ENCODE measurements around the gene RFTN1. TPM values are rescaled to one million over a fixed set of nuclear protein-coding genes. Genes with fewer than 3 reads are reported as not detected.

Gene RFTN1
- polyA plus RNA-seq, 2 of the 4 experiments (the other 2 are of a cell fraction), result 1.8 to 3.7 TPM

GRCh38 chr3:16426665-16427064 lies 86.8 kb downstream of the RFTN1 start:
- H3K27ac ChIP-seq, result peak overlapping the region in 1 of 2 experiments; percentile 66; a peak in 4 of 6 replicates
- no peak overlapping the region for H3K4me3 ChIP-seq
- ATAC-seq, result no peak
- TF ChIP-seq RCOR1 (IDR thresholded peaks at IDR 0.05; ENCODE audit: low read depth, low read length) (no peak), SREBF2 (IDR thresholded peaks at IDR 0.05) (no peak), MAFK (IDR thresholded peaks at IDR 0.05; ENCODE audit: partially characterized antibody) (no peak), JUNB (IDR thresholded peaks at IDR 0.05) (no peak), ELK1 (IDR thresholded peaks at IDR 0.05; ENCODE audit: low read depth, low read length) (no peak), TP53 (CRISPR knock-in tag; IDR thresholded peaks at IDR 0.05) (no peak), JUN (IDR thresholded peaks at IDR 0.05) (no peak), ATOH8 (CRISPR knock-in tag; IDR thresholded peaks at IDR 0.05; ENCODE audit: low read depth) (no peak), PHF8 (IDR thresholded peaks at IDR 0.05; ENCODE audit: borderline replicate concordance, low read depth) (no peak), PBX3 (IDR thresholded peaks at IDR 0.05) (no peak), CBX2 (IDR thresholded peaks at IDR 0.05; ENCODE audit: borderline replicate concordance, low read depth) (no peak), KDM1A (IDR thresholded peaks at IDR 0.05; ENCODE audit: low read depth) (no peak)
- FAIRE-seq, result no peak
- H3K4me1 ChIP-seq, result peaks cover 11% of the 10 kb centered on the region; the same call in 2 of the 3 replicates
- ChIA-PET CTCF (no interaction called here), POLR2A (no interaction called here)
- 73% methylated on average over 2 of the region's 2 CpGs for WGBS (ENCODE audit: missing lambda C conversion rate)
- no peak overlapping the region for H3K4me2 ChIP-seq
- no peaks in the 10 kb centered on the region for H3K9me3 ChIP-seq
- no peak for DNase-seq (ENCODE audit: low read depth in 1 of 2, low spot score in 1 of 2)

- no peak overlapping the region for H3K4me3 ChIP-seq
- DNase-seq (ENCODE audit: low read depth in 1 of 2, low spot score in 1 of 2), result no peak
- ATAC-seq, result no peak
- FAIRE-seq, result no peak
- POLR2A ChIA-PET, result no interaction called here
- CTCF ChIA-PET, result interaction anchor here (0.6 to 1.0 kb wide), 2 partner anchors 9 to 24 kb away, joined by 3 read pairs; no protein-coding TSS in a partner anchor
- 82% methylated on average over 13 of the region's 13 CpGs for WGBS (ENCODE audit: missing lambda C conversion rate)
- H3K27ac ChIP-seq, result no peak overlapping the region
- H3K4me1 ChIP-seq, result peaks cover 11% of the 10 kb centered on the region; the same call in 2 of the 3 replicates
- no peak overlapping the region for H3K4me2 ChIP-seq
- H3K9me3 ChIP-seq, result no peaks in the 10 kb centered on the region
- TF ChIP-seq RCOR1 (IDR thresholded peaks at IDR 0.05; ENCODE audit: low read depth, low read length) (no peak), REST (IDR thresholded peaks at IDR 0.05) (peak; percentile 2; the same call in 1 of the 2 replicates)
Measured at GRCh38 chr3:16426029-16426400, 87.5 kb downstream of the RFTN1 start.

GRCh38 chr3:16425398-16426028 lies 88.0 kb downstream of the RFTN1 start:
- Histone ChIP-seq H3K4me3 (no peak overlapping the region), H3K9me3 (no peaks in the 10 kb centered on the region), H3K4me1 (peaks cover 11% of the 10 kb centered on the region; the same call in 2 of the 3 replicates), H3K27ac (no peak overlapping the region), H3K4me2 (no peak overlapping the region)
- DNase-seq (ENCODE audit: low read depth in 1 of 2, low spot score in 1 of 2) (no peak), FAIRE-seq (no peak), ATAC-seq (no peak)
- CTCF ChIA-PET, result interaction anchor here (0.6 to 1.0 kb wide), 2 partner anchors 8 to 25 kb away, joined by 3 read pairs; no protein-coding TSS in a partner anchor
- no peak for TF ChIP-seq GATA3 (IDR thresholded peaks at IDR 0.05; ENCODE audit: borderline replicate concordance)
- peak; percentile 56; the same call in 1 of the 2 replicates for TF ChIP-seq REST (IDR thresholded peaks at IDR 0.05)
- POLR2A ChIA-PET, result no interaction called here
- WGBS (ENCODE audit: missing lambda C conversion rate), result 66% methylated on average over 12 of the region's 12 CpGs
